K562 (cell line): ENCODE measurements around the gene TMEM114. TPM values are rescaled to one million over a fixed set of nuclear protein-coding genes. Genes with fewer than 3 reads are reported as not detected.

Experiments used
- AFF1 ChIP-seq, 2 experiments: fragments of 450-650 bp; IDR thresholded peaks; 2 replicates each; pipeline ENCODE4 v1.6.1; 2018; ENCODE audit warnings: mild to moderate bottlenecking in 2 of 2, low read depth in 1 of 2; ENCODE audit not compliant: partially characterized antibody in 2 of 2
- CREB1 ChIP-seq, 2 experiments: sonication (generic) in 1 of 2; formaldehyde crosslinking in 1 of 2; IDR thresholded peaks; 2 replicates each; pipeline versions ENCODE4 v1.6.1 to v1.8.0; 2012 to 2022; ENCODE audit warnings: inconsistent platforms in 1 of 2, mild to moderate bottlenecking in 1 of 2, missing genetic modification reagents in 1 of 2, moderate library complexity in 1 of 2
- DPF2 ChIP-seq: fragments of 450-650 bp; IDR thresholded peaks from 2 replicates; pipeline ENCODE4 v1.6.1; 2016
- E2F4 ChIP-seq: sonication (generic); formaldehyde crosslinking; IDR thresholded peaks from 2 replicates; pipeline ENCODE4 v1.8.0; 2022; ENCODE audit warnings: mild to moderate bottlenecking, low read depth, missing genetic modification reagents
- EWSR1 ChIP-seq: fragments of 450-650 bp; IDR thresholded peaks from 2 replicates; pipeline ENCODE4 v1.6.1; 2018; ENCODE audit warnings: borderline replicate concordance, mild to moderate bottlenecking, low read depth, moderate library complexity; ENCODE audit not compliant: partially characterized antibody
- HNRNPH1 ChIP-seq: fragments of 200-400 bp; formaldehyde crosslinking; optimal IDR thresholded peaks from 2 replicates; pipeline ENCODE3; 2017; ENCODE audit warnings: low read depth, mild to moderate bottlenecking, low read length, moderate library complexity
- LCOR ChIP-seq: sonication (generic); formaldehyde crosslinking; IDR thresholded peaks from 2 replicates; pipeline ENCODE4 v1.8.0; 2022; ENCODE audit warnings: mild to moderate bottlenecking, missing genetic modification reagents
- MTA1 ChIP-seq: fragments of 450-650 bp; IDR thresholded peaks from 2 replicates; pipeline ENCODE4 v1.6.1; 2017; ENCODE audit warnings: borderline replicate concordance
- POLR3G ChIP-seq: IDR thresholded peaks from 2 replicates; pipeline ENCODE4 v1.6.1; 2011; ENCODE audit not compliant: insufficient read length, insufficient replicate concordance; ENCODE audit errors: extremely low read depth
- PYGO2 ChIP-seq: fragments of 450-650 bp; IDR thresholded peaks from 2 replicates; pipeline ENCODE4 v1.6.1; 2016; ENCODE audit warnings: mild to moderate bottlenecking, missing genetic modification characterization, moderate library complexity, missing compliant biosample characterization
- RAD21 ChIP-seq, 2 experiments: fragments of 250-450 bp in 1 of 2; fragments of 450-650 bp in 1 of 2; sonication (Bioruptor Pico) in 1 of 2; formaldehyde crosslinking in 1 of 2; IDR thresholded peaks in 1 of 2; conservative IDR thresholded peaks in 1 of 2; 2 replicates each; pipeline versions ENCODE4 v1.4.0 to v1.8.0; 2020 to 2022; ENCODE audit warnings: mild to moderate bottlenecking in 2 of 2, moderate library complexity in 1 of 2
- SOX6 ChIP-seq: fragments of 450-650 bp; IDR thresholded peaks from 2 replicates; pipeline ENCODE4 v1.6.1; 2014; ENCODE audit warnings: mild to moderate bottlenecking
- TARDBP ChIP-seq: fragments of 450-650 bp; IDR thresholded peaks from 2 replicates; pipeline ENCODE4 v1.6.1; 2016
- USF1 ChIP-seq: sonication (generic); formaldehyde crosslinking; IDR thresholded peaks from 2 replicates; pipeline ENCODE4 v1.9.0; 2022; ENCODE audit warnings: mild to moderate bottlenecking, missing genetic modification reagents
- ZBED1 ChIP-seq: IDR thresholded peaks from 2 replicates; pipeline ENCODE4 v1.6.1; 2014
- ZEB2 ChIP-seq: fragments of 450-650 bp; IDR thresholded peaks from 2 replicates; pipeline ENCODE4 v1.6.1; 2016
- ZNF146 ChIP-seq: IDR thresholded peaks from one replicate; pipeline ENCODE4 v1.6.1; 2018; ENCODE audit warnings: missing compliant biosample characterization; ENCODE audit not compliant: unreplicated experiment
- ZNF398 ChIP-seq: fragments of 250-450 bp; sonication (Bioruptor Pico); IDR thresholded peaks from 2 replicates; pipeline ENCODE4 v1.8.0; 2021; ENCODE audit warnings: moderate library complexity, mild to moderate bottlenecking, inconsistent platforms
- ZNF707 ChIP-seq: fragments of 250-450 bp; sonication (Bioruptor Pico); conservative IDR thresholded peaks from 2 replicates; pipeline ENCODE4 v1.8.0; 2022; ENCODE audit warnings: inconsistent platforms, mild to moderate bottlenecking, moderate library complexity
- ZNF75A ChIP-seq: fragments of 450-650 bp; formaldehyde crosslinking; IDR thresholded peaks from 2 replicates; pipeline ENCODE4 v1.4.0; 2020; ENCODE audit warnings: mild to moderate bottlenecking
- ZSCAN32 ChIP-seq: fragments of 450-650 bp; formaldehyde crosslinking; IDR thresholded peaks from 2 replicates; pipeline ENCODE4 v1.4.0; 2020; ENCODE audit warnings: mild to moderate bottlenecking, moderate library complexity
- polyA plus RNA-seq, 8 experiments: library from polyadenylated mRNA; depleted of rRNA in 4 of 8; stranded (reverse) in 5 of 8; unstranded in 3 of 8; fragments of >200 nt; fragmentation: Nextera tagmentation in 2 of 8; fragmentation: Illumina TruSeq in 1 of 8; extraction: Ambion mirVana in 2 of 8; extraction: Trizol in 1 of 8; gene quantifications; 2 replicates each; pipeline versions ENCODE4 v1.2.1 to v1.2.3, GENCODE V29; 2011 to 2014; ENCODE audit warnings: inconsistent platforms in 1 of 8, missing spikeins in 1 of 8
- total RNA-seq, 7 experiments: library from RNA; depleted of rRNA in 6 of 7; stranded (reverse); fragments of >200 nt in 6 of 7; fragmentation: Illumina TruSeq in 2 of 7; extraction: Trizol in 2 of 7; gene quantifications; 2 replicates each; pipeline versions ENCODE4 v1.2.1 to v1.2.3, GENCODE V29; 2011 to 2021; ENCODE audit warnings: low replicate concordance in 1 of 7

Gene TMEM114
- total and polyA plus RNA-seq, 9 of the 15 experiments (the other 6 are each of a cell fraction or from before 2014, with no cell fraction given): not detected

GRCh38 chr16:8572919-8573724, 17.2 kb downstream of the TMEM114 start (continued):
- no peak for TF ChIP-seq E2F4
- no peak for TF ChIP-seq ZBED1
- TF ChIP-seq AFF1 (IDR thresholded peaks at IDR 0.05; ENCODE audit: low read depth in 1 of 2, partially characterized antibody in 2 of 2): peak in 1 of 2 experiments; percentile 37
- peak; percentile 51; the same call in 1 of the 2 replicates for TF ChIP-seq USF1 (CRISPR knock-in tag)
- peak; percentile 34; the same call in 1 of the 2 replicates for TF ChIP-seq DPF2
- TF ChIP-seq HNRNPH1: no peak
- no peak for TF ChIP-seq MTA1
- no peak for TF ChIP-seq ZNF707 (CRISPR knock-in tag)
- no peak for TF ChIP-seq ZNF146 (CRISPR knock-in tag)
- no peak for TF ChIP-seq PYGO2 (tag)
- no peak for TF ChIP-seq TARDBP
- peak; percentile 84; the same call in 1 of the 2 replicates for TF ChIP-seq ZSCAN32
- no peak for TF ChIP-seq ZNF398
- no peak for TF ChIP-seq CREB1 (IDR thresholded peaks at IDR 0.05)
- TF ChIP-seq CREB1 (CRISPR knock-in tag; IDR thresholded peaks at IDR 0.05): no peak
- TF ChIP-seq ZEB2: peak; percentile 88
- no peak for TF ChIP-seq EWSR1
- TF ChIP-seq SOX6: peak; percentile 43; the same call in 1 of the 2 replicates
- TF ChIP-seq ZNF75A (CRISPR knock-in tag): no peak
- TF ChIP-seq LCOR (CRISPR knock-in tag): peak; percentile 84; the same call in 1 of the 2 replicates
- no peak for TF ChIP-seq POLR3G
- peak; percentile 40 to 88 for TF ChIP-seq RAD21 (CRISPR knock-in tag; conservative IDR thresholded peaks at IDR 0.05 in 1 of 2, IDR thresholded peaks at IDR 0.05 in 1 of 2)
